ENCODE measurements around the gene SERPINA1.

Gene SERPINA1

GRCh38 chr14:94401083-94401482, 12.7 kb upstream of the SERPINA1 start:
- Histone ChIP-seq H3K27ac (no peak overlapping the region), H3K9me3 (ENCODE audit: severe bottlenecking) (no peaks in the 10 kb centered on the region), H3K27me3 (ENCODE audit: insufficient read depth, low read depth, severe bottlenecking) (peaks cover 50% of the 10 kb centered on the region), H3K4me3 (ENCODE audit: low read depth, low read length) (no peak overlapping the region), H3K36me3 (no peaks in the 10 kb centered on the region)
- no peak for DNase-seq
- TF ChIP-seq CTCF (IDR thresholded peaks at IDR 0.05; ENCODE audit: low read depth, low read length), result no peak

- peaks cover 48% of the 10 kb centered on the region for H3K27me3 ChIP-seq (ENCODE audit: insufficient read depth, low read depth, severe bottlenecking)
- H3K36me3 ChIP-seq, result no peaks in the 10 kb centered on the region
- no peak for DNase-seq
- no peak overlapping the region for H3K4me3 ChIP-seq (ENCODE audit: low read depth, low read length)
- no peaks in the 10 kb centered on the region for H3K9me3 ChIP-seq (ENCODE audit: severe bottlenecking)
- no peak for TF ChIP-seq CTCF (IDR thresholded peaks at IDR 0.05; ENCODE audit: low read depth, low read length)
- no peak overlapping the region for H3K27ac ChIP-seq
Observed at GRCh38 chr14:94400422-94400841, 12.0 kb upstream of the SERPINA1 start.

- peaks cover 46% of the 10 kb centered on the region for H3K27me3 ChIP-seq (ENCODE audit: insufficient read depth, low read depth, severe bottlenecking)
- no peak for TF ChIP-seq CTCF (IDR thresholded peaks at IDR 0.05; ENCODE audit: low read depth, low read length)
- no peak for DNase-seq
- H3K9me3 ChIP-seq (ENCODE audit: severe bottlenecking), result no peaks in the 10 kb centered on the region
- no peak overlapping the region for H3K27ac ChIP-seq
- no peak overlapping the region for H3K4me3 ChIP-seq (ENCODE audit: low read depth, low read length)
- H3K36me3 ChIP-seq, result no peaks in the 10 kb centered on the region
Observed at GRCh38 chr14:94398536-94398935, 10.1 kb upstream of the SERPINA1 start.

GRCh38 chr14:94398182-94398479, 9.7 kb upstream of the SERPINA1 start:
- H3K36me3 ChIP-seq, result no peaks in the 10 kb centered on the region
- H3K27me3 ChIP-seq (ENCODE audit: insufficient read depth, low read depth, severe bottlenecking), result peaks cover 46% of the 10 kb centered on the region
- TF ChIP-seq CTCF (IDR thresholded peaks at IDR 0.05; ENCODE audit: low read depth, low read length), result no peak
- no peak overlapping the region for H3K4me3 ChIP-seq (ENCODE audit: low read depth, low read length)
- DNase-seq, result no peak
- H3K27ac ChIP-seq, result no peak overlapping the region
- H3K9me3 ChIP-seq (ENCODE audit: severe bottlenecking), result no peaks in the 10 kb centered on the region

- Histone ChIP-seq H3K9me3 (ENCODE audit: severe bottlenecking) (no peaks in the 10 kb centered on the region), H3K27ac (no peak overlapping the region), H3K4me3 (ENCODE audit: low read depth, low read length) (no peak overlapping the region), H3K27me3 (ENCODE audit: insufficient read depth, low read depth, severe bottlenecking) (peaks cover 46% of the 10 kb centered on the region), H3K36me3 (no peaks in the 10 kb centered on the region)
- TF ChIP-seq CTCF (IDR thresholded peaks at IDR 0.05; ENCODE audit: low read depth, low read length), result no peak
- DNase-seq, result no peak
Observed at GRCh38 chr14:94397289-94398181, 9.1 kb upstream of the SERPINA1 start.
